ENCODE results near the gene UQCRC2.

GRCh38 chr16:22004341-22004740, 51.2 kb downstream of the UQCRC2 start:
- TF ChIP-seq CTCF (IDR thresholded peaks at IDR 0.05) (no peak), EZH2 (IDR thresholded peaks at IDR 0.05; ENCODE audit: borderline replicate concordance, insufficient read depth, low read depth, low read length, poor library complexity, severe bottlenecking) (no peak)
